Measurements from ENCODE around the gene PARD3B. TPM values are rescaled to one million over a fixed set of nuclear protein-coding genes. Genes with fewer than 3 reads are reported as not detected.

PARD3B gene
- total and polyA plus RNA-seq, 2 of the 13 experiments (the other 11 are each of a cell fraction or from before 2014, with no cell fraction given): 0.71 to 2.3 TPM

- TF ChIP-seq ZBTB4 (CRISPR knock-in tag; IDR thresholded peaks at IDR 0.05; ENCODE audit: borderline replicate concordance): no peak
These were observed 331.0 kb downstream of the PARD3B start (continued) for GRCh38 chr2:204876311-204876710.

- CTCF ChIA-PET (ENCODE audit: low intra/inter-chr PET ratio, low total read pairs): no interaction called here
- H3K4me1 ChIP-seq (ENCODE audit: insufficient read depth, low read length): no peaks in the 10 kb centered on the region
- no TSS peak for BruUV-seq (replicated peaks)
- H3K79me2 ChIP-seq (ENCODE audit: insufficient read depth, low read length): no peaks in the 10 kb centered on the region
- no peaks in the 10 kb centered on the region for H3K36me3 ChIP-seq (replicated peaks in 1 of 2; ENCODE audit: control insufficient read depth in 1 of 2, insufficient read depth in 2 of 2, low read length in 2 of 2)
- ATAC-seq (no peak), DNase-seq (ENCODE audit: low spot score) (no peak), FAIRE-seq (no peak)
- POLR2A ChIA-PET: no interaction called here
- in situ Hi-C loops (cut with HindIII; ENCODE audit: extremely low pct_ligation_motif_present, low pct_unique_long_range_greater_than_20kb): no loop called here
- no peaks in the 10 kb centered on the region for H3K27me3 ChIP-seq (ENCODE audit: control insufficient read depth in 1 of 2, insufficient read depth in 2 of 2, low read length in 2 of 2)
- no peaks in the 10 kb centered on the region for H4K20me1 ChIP-seq (ENCODE audit: insufficient read depth, low read length)
- no peak overlapping the region for H3K27ac ChIP-seq (ENCODE audit: extremely low read length, insufficient read depth, low read length)
- H3K4me3 ChIP-seq (replicated peaks in 1 of 3; ENCODE audit: insufficient read depth in 1 of 3, low read depth in 2 of 3, low read length in 3 of 3): no peak overlapping the region
- peaks cover 16% of the 10 kb centered on the region; the same call in 1 of the 2 replicates for H3K9me3 ChIP-seq (ENCODE audit: low read length)
- H3K9ac ChIP-seq (ENCODE audit: insufficient read depth, low read depth, low read length): no peak overlapping the region
- H3K4me2 ChIP-seq (ENCODE audit: low read depth, low read length): no peak overlapping the region
- H2AFZ ChIP-seq (ENCODE audit: low read length): no peak overlapping the region
- intact Hi-C loops (cut with micrococcal nuclease; ENCODE audit: unreplicated experiment): no loop called here
- no peak for TF ChIP-seq ZNF446 (CRISPR knock-in tag; IDR thresholded peaks at IDR 0.05)
- TF ChIP-seq CHD4 (IDR thresholded peaks at IDR 0.05; ENCODE audit: borderline replicate concordance, low read length): no peak
- TF ChIP-seq SOX6 (IDR thresholded peaks at IDR 0.05): no peak
- no peak for TF ChIP-seq SOX6 (CRISPR knock-in tag; IDR thresholded peaks at IDR 0.05)
- no peak for TF ChIP-seq HMGXB3 (CRISPR knock-in tag; IDR thresholded peaks at IDR 0.05; ENCODE audit: borderline replicate concordance)
- TF ChIP-seq ZSCAN31 (CRISPR knock-in tag; IDR thresholded peaks at IDR 0.05; ENCODE audit: low read depth): no peak
- TF ChIP-seq MAX (IDR thresholded peaks at IDR 0.05): no peak
- no peak for TF ChIP-seq ARNTL (CRISPR knock-in tag; IDR thresholded peaks at IDR 0.05)
- no peak for TF ChIP-seq TBX2 (CRISPR knock-in tag; IDR thresholded peaks at IDR 0.05; ENCODE audit: borderline replicate concordance)
- TF ChIP-seq EEA1 (CRISPR knock-in tag; IDR thresholded peaks at IDR 0.05; ENCODE audit: borderline replicate concordance): no peak
- TF ChIP-seq JARID2 (CRISPR knock-in tag; IDR thresholded peaks at IDR 0.05; ENCODE audit: insufficient replicate concordance): no peak
- no peak for TF ChIP-seq ZSCAN20 (CRISPR knock-in tag; IDR thresholded peaks at IDR 0.05; ENCODE audit: borderline replicate concordance)
- TF ChIP-seq, protein P1, sequence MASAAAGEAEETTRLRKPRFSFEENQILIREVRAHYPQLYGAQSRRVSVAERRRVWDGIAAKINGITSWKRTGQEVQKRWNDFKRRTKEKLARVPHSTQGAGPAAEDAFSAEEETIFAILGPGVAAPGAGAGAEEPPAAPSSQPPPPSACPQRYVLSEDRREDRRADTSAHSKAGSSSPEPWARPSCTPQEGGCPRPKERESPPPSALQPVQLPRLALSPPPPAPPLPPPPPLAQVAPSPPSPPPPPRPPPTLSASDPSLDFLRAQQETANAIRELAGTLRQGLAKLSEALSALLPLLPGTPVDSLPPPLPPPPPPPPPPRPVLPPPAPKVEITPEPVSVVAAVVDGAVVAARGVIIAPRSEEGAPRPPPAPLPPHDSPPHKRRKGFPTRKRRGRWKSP (CRISPR knock-in tag; IDR thresholded peaks at IDR 0.05): no peak
- TF ChIP-seq ZNF569 (CRISPR knock-in tag; IDR thresholded peaks at IDR 0.05; ENCODE audit: borderline replicate concordance): no peak
- no peak for TF ChIP-seq ZNF841 (CRISPR knock-in tag; IDR thresholded peaks at IDR 0.05; ENCODE audit: borderline replicate concordance)
These were observed 332.4 kb downstream of the PARD3B start for GRCh38 chr2:204877691-204878090.

All from HepG2 (cell line).